PC-9 (cell line): ENCODE data around the gene HECTD1. TPM values are rescaled to one million over a fixed set of nuclear protein-coding genes. Genes with fewer than 3 reads are reported as not detected.

Source experiments
- BruUV-seq: library from RNA; stranded (reverse); fragments of 400-500 nt; replicated peaks from 2 replicates; lab custom pipeline; 2021; lab: Mats Ljungman, UMichigan
- CTCF ChIA-PET: fragments of 300-600 bp; sonication (Branson Sonifier 250); formaldehyde crosslinking; loops from one replicate; lab custom pipeline; 2022; ENCODE audit warnings: antibody characterized with exemption; lab: Charles Lee
- POLR2A ChIA-PET: fragments of 300-600 bp; sonication (Branson Sonifier 250); formaldehyde crosslinking; loops from one replicate; lab custom pipeline; 2022; ENCODE audit warnings: antibody characterized with exemption; ENCODE audit not compliant: unreplicated experiment; lab: Charles Lee
- DNase-seq, 2 experiments: peaks; one replicate each; pipeline versions ENCODE4 v3.0.0 to v3.0.0-alpha.2; 2015 to 2022; ENCODE audit warnings: mixed read lengths in 1 of 2
- H2AFZ ChIP-seq: fragments of 200-600 bp; sonication (generic); 2 replicates; pipeline ENCODE4 v1.8.1; 2017; ENCODE audit warnings: antibody characterized with exemption
- H3F3A ChIP-seq: fragments of 200-600 bp; sonication (generic); 2 replicates; pipeline ENCODE4 v1.8.1; 2017; ENCODE audit warnings: antibody characterized with exemption, mild to moderate bottlenecking, low read depth; ENCODE audit not compliant: insufficient read depth
- H3K27ac ChIP-seq: fragments of 200-600 bp; sonication (generic); 2 replicates; pipeline ENCODE4 v1.6.1; 2016; ENCODE audit warnings: mixed run types
- H3K27me3 ChIP-seq: fragments of 200-600 bp; sonication (generic); 2 replicates; pipeline ENCODE4 v1.6.1; 2016; ENCODE audit warnings: low read depth, mixed run types; ENCODE audit not compliant: insufficient read depth
- H3K36me3 ChIP-seq: fragments of 200-600 bp; sonication (generic); 2 replicates; pipeline ENCODE4 v1.6.1; 2016; ENCODE audit warnings: low read depth, mixed run types
- H3K4me1 ChIP-seq: fragments of 200-600 bp; sonication (generic); replicated peaks from 2 replicates; pipeline ENCODE4 v1.6.1; 2016; ENCODE audit warnings: mixed run types; ENCODE audit not compliant: insufficient read depth
- H3K4me2 ChIP-seq: fragments of 200-600 bp; sonication (generic); 2 replicates; pipeline ENCODE4 v1.6.1; 2017; ENCODE audit warnings: mixed run types
- H3K4me3 ChIP-seq: fragments of 200-600 bp; sonication (generic); 2 replicates; pipeline ENCODE4 v1.6.1; 2016; ENCODE audit warnings: mixed run types
- H3K79me2 ChIP-seq: fragments of 200-600 bp; sonication (generic); 2 replicates; pipeline ENCODE4 v1.6.1; 2017; ENCODE audit warnings: low read depth, mixed run types
- H3K9me2 ChIP-seq: fragments of 200-600 bp; sonication (generic); 2 replicates; pipeline ENCODE4 v1.8.1; 2017; ENCODE audit warnings: mild to moderate bottlenecking; ENCODE audit not compliant: insufficient read depth
- H3K9me3 ChIP-seq: fragments of 200-600 bp; sonication (generic); 2 replicates; pipeline ENCODE4 v1.8.1; 2016; ENCODE audit warnings: low read depth; ENCODE audit not compliant: insufficient read depth
- H4K20me1 ChIP-seq: fragments of 200-600 bp; sonication (generic); 2 replicates; pipeline ENCODE4 v1.8.1; 2017; ENCODE audit not compliant: insufficient read depth
- EZH2 ChIP-seq: fragments of 200-600 bp; sonication (generic); IDR thresholded peaks from 2 replicates; pipeline ENCODE4 v1.8.0; 2017; ENCODE audit warnings: antibody characterized with exemption, low read depth
- intact Hi-C: fragments of 100-400 bp; cut with micrococcal nuclease; formaldehyde crosslinking; loops from one replicate; pipeline ENCODE4 v1.10.0; 2022; ENCODE audit not compliant: unreplicated experiment
- total RNA-seq: library from RNA; stranded (reverse); gene quantifications from 2 replicates; pipeline ENCODE4 v1.2.3, GENCODE V29; 2021
- TF ChIP-seq, protein P1 (sequence below): fragments of 200-600 bp; sonication (generic); conservative IDR thresholded peaks from 2 replicates; pipeline ENCODE4 v1.6.1; 2017; ENCODE audit warnings: mixed run types, antibody characterized with exemption, mild to moderate bottlenecking, moderate library complexity

Gene HECTD1
- total RNA-seq, 1 experiment from 2014 or later: 93.9 TPM

DNA sequence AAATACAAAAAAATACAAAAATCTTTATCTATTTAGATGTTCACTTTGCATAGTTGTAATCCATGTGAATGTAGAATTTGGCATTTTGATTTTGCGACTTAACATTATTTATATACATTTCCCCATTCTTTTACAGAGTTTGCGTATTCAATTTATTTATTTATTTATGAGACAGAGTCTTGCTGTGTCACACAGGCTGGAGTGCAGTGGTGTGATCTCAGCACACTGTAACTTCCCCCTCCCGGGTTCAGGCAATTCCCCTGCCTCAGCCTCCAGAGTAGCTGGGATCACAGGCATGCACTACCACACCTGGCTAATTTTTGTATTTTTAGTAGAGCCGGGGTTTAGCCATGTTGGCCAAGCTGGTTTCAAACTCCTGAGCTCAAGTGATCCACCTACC lies 156.1 kb downstream of the HECTD1 start:
- CTCF ChIA-PET: interaction anchor here (0.6 kb wide), 1 partner anchor 49 kb away, joined by 9 read pairs; no protein-coding TSS in a partner anchor
- intact Hi-C loops: no loop called here

DNA sequence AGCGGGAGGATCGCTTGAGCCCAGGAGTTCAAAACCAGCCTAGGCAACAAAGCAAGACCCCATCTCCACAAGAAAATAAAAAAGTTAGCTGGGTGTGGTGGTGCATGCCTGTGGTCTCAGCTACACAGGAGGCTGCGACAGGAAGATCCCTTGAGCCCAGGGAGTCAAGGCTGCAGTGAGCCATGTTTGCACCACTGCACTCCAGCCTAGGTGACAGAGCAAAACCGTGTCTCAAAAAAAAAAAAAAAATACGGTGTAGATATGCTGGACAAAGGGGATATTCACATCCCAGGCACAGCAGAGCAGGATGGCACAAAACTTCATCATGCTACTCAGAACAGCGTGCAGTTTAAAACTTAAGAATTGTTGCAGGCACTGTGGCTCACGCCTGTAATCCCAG lies 156.6 kb downstream of the HECTD1 start:
- Histone ChIP-seq H3K9me3 (no peaks in the 10 kb centered on the region), H3K4me1 (no peaks in the 10 kb centered on the region), H4K20me1 (no peaks in the 10 kb centered on the region), H3F3A (no peaks in the 10 kb centered on the region), H2AFZ (no peak overlapping the region), H3K79me2 (no peaks in the 10 kb centered on the region), H3K27ac (no peak overlapping the region), H3K4me2 (no peak overlapping the region), H3K27me3 (no peaks in the 10 kb centered on the region), H3K4me3 (no peak overlapping the region), H3K9me2 (no peaks in the 10 kb centered on the region), H3K36me3 (no peaks in the 10 kb centered on the region)
- POLR2A ChIA-PET: interaction anchor here (0.6 kb wide), 1 partner anchor 178 kb away, joined by 3 read pairs; no protein-coding TSS in a partner anchor
- no peak for TF ChIP-seq EZH2
- TF ChIP-seq, protein P1, sequence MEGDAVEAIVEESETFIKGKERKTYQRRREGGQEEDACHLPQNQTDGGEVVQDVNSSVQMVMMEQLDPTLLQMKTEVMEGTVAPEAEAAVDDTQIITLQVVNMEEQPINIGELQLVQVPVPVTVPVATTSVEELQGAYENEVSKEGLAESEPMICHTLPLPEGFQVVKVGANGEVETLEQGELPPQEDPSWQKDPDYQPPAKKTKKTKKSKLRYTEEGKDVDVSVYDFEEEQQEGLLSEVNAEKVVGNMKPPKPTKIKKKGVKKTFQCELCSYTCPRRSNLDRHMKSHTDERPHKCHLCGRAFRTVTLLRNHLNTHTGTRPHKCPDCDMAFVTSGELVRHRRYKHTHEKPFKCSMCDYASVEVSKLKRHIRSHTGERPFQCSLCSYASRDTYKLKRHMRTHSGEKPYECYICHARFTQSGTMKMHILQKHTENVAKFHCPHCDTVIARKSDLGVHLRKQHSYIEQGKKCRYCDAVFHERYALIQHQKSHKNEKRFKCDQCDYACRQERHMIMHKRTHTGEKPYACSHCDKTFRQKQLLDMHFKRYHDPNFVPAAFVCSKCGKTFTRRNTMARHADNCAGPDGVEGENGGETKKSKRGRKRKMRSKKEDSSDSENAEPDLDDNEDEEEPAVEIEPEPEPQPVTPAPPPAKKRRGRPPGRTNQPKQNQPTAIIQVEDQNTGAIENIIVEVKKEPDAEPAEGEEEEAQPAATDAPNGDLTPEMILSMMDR: no peak
- DNase-seq: no peak
- intact Hi-C loops: no loop called here
- no TSS peak for BruUV-seq
- CTCF ChIA-PET: no interaction called here

More for the DNA sequence above, 156.1 kb downstream of the HECTD1 start:
- Histone ChIP-seq H3K4me2 (no peak overlapping the region), H3K79me2 (no peaks in the 10 kb centered on the region), H4K20me1 (no peaks in the 10 kb centered on the region), H3K27me3 (no peaks in the 10 kb centered on the region), H3K36me3 (no peaks in the 10 kb centered on the region), H3K4me3 (no peak overlapping the region), H3K9me3 (no peaks in the 10 kb centered on the region), H2AFZ (no peak overlapping the region), H3K4me1 (no peaks in the 10 kb centered on the region), H3K27ac (no peak overlapping the region), H3K9me2 (no peaks in the 10 kb centered on the region), H3F3A (no peaks in the 10 kb centered on the region)
- DNase-seq: no peak
- BruUV-seq: no TSS peak
- TF ChIP-seq, protein P1: no peak
- POLR2A ChIA-PET: interaction anchor here (0.6 kb wide), 1 partner anchor 179 kb away, joined by 3 read pairs; no protein-coding TSS in a partner anchor

Other genes starting within 250 kb of the HECTD1 start
- gene AP4S1, start 182.1 kb downstream of the HECTD1 start, total RNA-seq: 1.9 and 2.8 TPM in 2 replicates
- gene STRN3, start 181.4 kb downstream of the HECTD1 start, total RNA-seq: 18.1 and 22.1 TPM in 2 replicates
- gene HEATR5A, start 212.8 kb upstream of the HECTD1 start, total RNA-seq: 18.1 and 25.7 TPM in 2 replicates
- gene DTD2, start 249.7 kb upstream of the HECTD1 start, total RNA-seq: 9.5 and 10.1 TPM in 2 replicates